ENCODE data around the gene CAPN11. TPM values are rescaled to one million over a fixed set of nuclear protein-coding genes. Genes with fewer than 3 reads are reported as not detected.
A peak's percentile ranks its signal among the peaks of the same experiment; 100 is the strongest.

CAPN11 gene
- total and polyA plus RNA-seq, 2 of the 4 experiments (the other 2 are of a cell fraction), result not detected

DNA sequence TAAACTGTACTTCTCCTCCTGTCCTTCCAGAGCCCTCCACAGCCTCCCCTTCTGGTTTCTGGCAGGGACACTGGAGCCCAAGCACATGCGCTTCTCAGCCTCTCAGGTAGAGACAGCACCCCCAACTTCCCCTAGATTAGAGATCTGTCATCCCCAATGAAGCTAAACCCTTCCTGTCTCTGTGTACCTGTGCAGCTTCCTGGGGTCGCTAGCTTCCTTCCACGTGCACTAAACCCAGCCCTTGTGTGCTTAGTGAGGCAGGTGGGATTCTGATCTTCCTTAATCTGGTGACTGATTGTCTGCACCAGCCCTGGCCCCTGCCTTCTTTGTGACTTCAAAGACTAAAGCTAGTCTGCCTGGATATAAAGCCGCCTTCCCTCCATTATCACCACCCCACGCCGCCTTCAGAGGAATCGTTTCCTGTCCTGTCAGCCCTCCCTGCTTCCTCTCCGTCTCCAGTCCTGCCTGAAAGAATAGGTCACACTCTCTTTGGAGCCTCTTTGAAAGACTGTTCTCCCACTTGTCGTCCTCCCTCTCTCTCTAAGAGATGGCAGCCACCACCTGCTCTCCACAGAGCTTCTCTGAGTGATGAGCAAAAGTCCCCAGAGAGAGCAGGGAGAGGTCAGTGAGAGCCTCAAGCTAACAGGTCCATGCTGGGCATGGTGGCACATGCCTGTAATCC is 27.5 kb downstream of the CAPN11 start:
- dilution Hi-C loops (cut with HindIII; ENCODE audit: low sequenced_read_pairs, unreplicated experiment), result no loop called here
- Histone ChIP-seq H3K4ac (ENCODE audit: low read depth, low read length) (no peak overlapping the region), H2BK15ac (ENCODE audit: low read depth, low read length) (no peak overlapping the region), H2BK120ac (ENCODE audit: low read depth, low read length) (no peak overlapping the region), H3K56ac (ENCODE audit: extremely low read depth, insufficient read depth, low read length) (no peak overlapping the region), H2BK5ac (ENCODE audit: low read depth, low read length, poor library complexity, severe bottlenecking) (no peak overlapping the region), H3K4me1 (ENCODE audit: control insufficient read depth, insufficient read depth, low read length) (no peaks in the 10 kb centered on the region), H3K9me3 (ENCODE audit: control insufficient read depth, insufficient read depth, low read length) (no peaks in the 10 kb centered on the region), H3K27ac (ENCODE audit: insufficient read depth, low read length) (no peak overlapping the region), H2AK5ac (ENCODE audit: low read depth, low read length) (no peak overlapping the region), H4K20me1 (ENCODE audit: insufficient read depth, low read length) (no peaks in the 10 kb centered on the region), H3K9ac (ENCODE audit: low read depth, low read length) (no peak overlapping the region), H4K91ac (ENCODE audit: insufficient read depth, low read depth, low read length) (no peak overlapping the region), H3K36me3 (ENCODE audit: control insufficient read depth, insufficient read depth, low read length) (no peaks in the 10 kb centered on the region), H3K9me1 (ENCODE audit: insufficient read depth, low read length) (no peaks in the 10 kb centered on the region), H4K8ac (ENCODE audit: low read depth in 2 of 2, low read length in 2 of 2) (no peak overlapping the region), H3K23ac (ENCODE audit: low read depth, low read length) (no peak overlapping the region), H3K14ac (replicated peaks; ENCODE audit: low read depth, low read length) (no peak overlapping the region), H2AFZ (replicated peaks; ENCODE audit: low read length, poor library complexity) (peak overlapping the region; percentile 67), H4K5ac (ENCODE audit: low read depth, low read length) (no peak overlapping the region), H3K27me3 (ENCODE audit: control insufficient read depth, insufficient read depth, low read length) (peaks cover 29% of the 10 kb centered on the region), H3K18ac (ENCODE audit: low read depth, low read length) (no peak overlapping the region), H3K4me2 (ENCODE audit: low read depth, low read length) (no peak overlapping the region), H3K79me1 (ENCODE audit: low read depth in 1 of 2, low read length in 2 of 2) (no peaks in the 10 kb centered on the region), H2BK20ac (ENCODE audit: low read depth, low read length) (no peak overlapping the region), H3K4me3 (ENCODE audit: insufficient read depth, low read depth, low read length) (no peak overlapping the region), H2AK9ac (replicated peaks; ENCODE audit: low read depth, low read length, poor library complexity) (no peak overlapping the region)
- BruUV-seq (replicated peaks), result no TSS peak
- DNase-seq, result no peak
- in situ Hi-C loops (cut with MboI; ENCODE audit: low sequenced_read_pairs), result no loop called here
- ChIA-PET CTCF (interaction anchor here (0.6 kb wide), 2 partner anchors 9 to 30 kb away, joined by 3 to 9 read pairs; no protein-coding TSS in a partner anchor), POLR2A (ENCODE audit: unreplicated experiment) (no interaction called here)
- no peak for ATAC-seq (ENCODE audit: low read depth)
- intact Hi-C loops (cut with micrococcal nuclease), result no loop called here
- WGBS, 2 experiments (ENCODE audit: extremely low coverage in 2 of 2, insufficient read length in 1 of 2), result no CpG with 5 or more reads among the region's 9 CpGs
- TF ChIP-seq BHLHE40 (IDR thresholded peaks at IDR 0.05; ENCODE audit: low read depth, low read length) (no peak), POLR2A (IDR thresholded peaks at IDR 0.05; ENCODE audit: low read depth, low read length) (no peak), RCOR1 (IDR thresholded peaks at IDR 0.05; ENCODE audit: insufficient replicate concordance, low read length) (no peak), CHD1 (IDR thresholded peaks at IDR 0.05; ENCODE audit: low read depth, low read length) (no peak), MAFK (IDR thresholded peaks at IDR 0.05; ENCODE audit: low read depth, low read length) (no peak), FOS (IDR thresholded peaks at IDR 0.05; ENCODE audit: low read depth, low read length) (no peak), MXI1 (IDR thresholded peaks at IDR 0.05; ENCODE audit: borderline replicate concordance, low read depth, low read length) (no peak), RFX5 (IDR thresholded peaks at IDR 0.05; ENCODE audit: low read depth, low read length) (no peak)
- TF ChIP-seq, protein P1, sequence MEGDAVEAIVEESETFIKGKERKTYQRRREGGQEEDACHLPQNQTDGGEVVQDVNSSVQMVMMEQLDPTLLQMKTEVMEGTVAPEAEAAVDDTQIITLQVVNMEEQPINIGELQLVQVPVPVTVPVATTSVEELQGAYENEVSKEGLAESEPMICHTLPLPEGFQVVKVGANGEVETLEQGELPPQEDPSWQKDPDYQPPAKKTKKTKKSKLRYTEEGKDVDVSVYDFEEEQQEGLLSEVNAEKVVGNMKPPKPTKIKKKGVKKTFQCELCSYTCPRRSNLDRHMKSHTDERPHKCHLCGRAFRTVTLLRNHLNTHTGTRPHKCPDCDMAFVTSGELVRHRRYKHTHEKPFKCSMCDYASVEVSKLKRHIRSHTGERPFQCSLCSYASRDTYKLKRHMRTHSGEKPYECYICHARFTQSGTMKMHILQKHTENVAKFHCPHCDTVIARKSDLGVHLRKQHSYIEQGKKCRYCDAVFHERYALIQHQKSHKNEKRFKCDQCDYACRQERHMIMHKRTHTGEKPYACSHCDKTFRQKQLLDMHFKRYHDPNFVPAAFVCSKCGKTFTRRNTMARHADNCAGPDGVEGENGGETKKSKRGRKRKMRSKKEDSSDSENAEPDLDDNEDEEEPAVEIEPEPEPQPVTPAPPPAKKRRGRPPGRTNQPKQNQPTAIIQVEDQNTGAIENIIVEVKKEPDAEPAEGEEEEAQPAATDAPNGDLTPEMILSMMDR (conservative IDR thresholded peaks at IDR 0.05; ENCODE audit: low read depth, low read length), result no peak
